ENCODE measurements around the gene FADS2. TPM values are rescaled to one million over a fixed set of nuclear protein-coding genes. Genes with fewer than 3 reads are reported as not detected.

The FADS2 gene
- total RNA-seq, 1 donor from 2014 or later, result 25.7 TPM

GRCh38 chr11:61900251-61900650 is 72.2 kb downstream of the FADS2 start:
- H3K36me3 ChIP-seq, result peaks cover 27% of the 10 kb centered on the region
- intact Hi-C loops (cut with micrococcal nuclease), result no loop called here
- no peak for DNase-seq

GRCh38 chr11:61901397-61901796 is 73.3 kb downstream of the FADS2 start:
- peaks cover 22% of the 10 kb centered on the region for H3K4me1 ChIP-seq
- peaks cover 39% of the 10 kb centered on the region for H3K36me3 ChIP-seq

More at GRCh38 chr11:61900251-61900650, 72.2 kb downstream of the FADS2 start:
- Histone ChIP-seq H3K27ac (replicated peaks) (peak overlapping the region; percentile 61), H3K4me3 (no peak overlapping the region), H3K27me3 (ENCODE audit: low read depth) (no peaks in the 10 kb centered on the region), H3K4me1 (peaks cover 22% of the 10 kb centered on the region), H3K9me3 (replicated peaks) (no peaks in the 10 kb centered on the region)
- TF ChIP-seq CTCF (IDR thresholded peaks at IDR 0.05; ENCODE audit: borderline replicate concordance), result no peak

GRCh38 chr11:61902313-61902712 is 74.2 kb downstream of the FADS2 start:
- H3K27ac ChIP-seq (replicated peaks), result no peak overlapping the region
- intact Hi-C loops (cut with micrococcal nuclease), result no loop called here
- peaks cover 22% of the 10 kb centered on the region for H3K4me1 ChIP-seq
- H3K36me3 ChIP-seq, result peaks cover 48% of the 10 kb centered on the region
- DNase-seq, result no peak
- no peaks in the 10 kb centered on the region for H3K9me3 ChIP-seq (replicated peaks)
- no peak overlapping the region for H3K4me3 ChIP-seq
- no peak for TF ChIP-seq CTCF (IDR thresholded peaks at IDR 0.05; ENCODE audit: borderline replicate concordance)
- no peaks in the 10 kb centered on the region for H3K27me3 ChIP-seq (ENCODE audit: low read depth)

More at GRCh38 chr11:61901397-61901796, 73.3 kb downstream of the FADS2 start:
- no peak for TF ChIP-seq CTCF (IDR thresholded peaks at IDR 0.05; ENCODE audit: borderline replicate concordance)
- peak overlapping the region; percentile 5 for H3K27ac ChIP-seq (replicated peaks)
- intact Hi-C loops (cut with micrococcal nuclease), result no loop called here
- H3K27me3 ChIP-seq (ENCODE audit: low read depth), result no peaks in the 10 kb centered on the region
- H3K4me3 ChIP-seq, result no peak overlapping the region
- DNase-seq, result no peak
- H3K9me3 ChIP-seq (replicated peaks), result no peaks in the 10 kb centered on the region

GRCh38 chr11:61903845-61904244 is 75.7 kb downstream of the FADS2 start:
- H3K27me3 ChIP-seq (ENCODE audit: low read depth), result no peaks in the 10 kb centered on the region
- H3K9me3 ChIP-seq (replicated peaks), result no peaks in the 10 kb centered on the region
- H3K4me3 ChIP-seq, result peak overlapping the region; percentile 45
- no peak for DNase-seq
- no peak for TF ChIP-seq CTCF (IDR thresholded peaks at IDR 0.05; ENCODE audit: borderline replicate concordance)
- peaks cover 17% of the 10 kb centered on the region for H3K4me1 ChIP-seq
- intact Hi-C loops (cut with micrococcal nuclease), result no loop called here
- no peak overlapping the region for H3K27ac ChIP-seq (replicated peaks)
- H3K36me3 ChIP-seq, result peaks cover 52% of the 10 kb centered on the region

- no peaks in the 10 kb centered on the region for H3K27me3 ChIP-seq (ENCODE audit: low read depth)
- no peak for TF ChIP-seq CTCF (IDR thresholded peaks at IDR 0.05; ENCODE audit: borderline replicate concordance)
- peak overlapping the region; percentile 33 for H3K27ac ChIP-seq (replicated peaks)
- no peak for DNase-seq
- intact Hi-C loops (cut with micrococcal nuclease), result no loop called here
- peaks cover 52% of the 10 kb centered on the region for H3K36me3 ChIP-seq
- no peaks in the 10 kb centered on the region for H3K9me3 ChIP-seq (replicated peaks)
- H3K4me1 ChIP-seq, result peaks cover 17% of the 10 kb centered on the region
- peak overlapping the region; percentile 45 for H3K4me3 ChIP-seq
These were observed 76.5 kb downstream of the FADS2 start for GRCh38 chr11:61904539-61905048.

All from left ventricle myocardium inferior (tissue), 1 donor.